Activated naive CD4-positive, alpha-beta T cell treated with anti-CD3 and anti-CD28 coated beads, Interleukin-2, amount 50 U/mL, for 72 hours (primary cell): Measurements from ENCODE around the gene BAIAP3. TPM values are rescaled to one million over a fixed set of nuclear protein-coding genes. Genes with fewer than 3 reads are reported as not detected.

Source experiments
- ATAC-seq, 2 donors: fragments of 150-1000 bp; cut with Tn5 transposase; 2 replicates each; pipeline ENCODE4 v1.10.0; 2021; ENCODE audit warnings: mild to moderate bottlenecking in 2 of 2, moderate library complexity in 2 of 2
- DNase-seq, 2 donors: peaks; one replicate each; pipeline ENCODE4 v3.0.0; 2021 to 2022; ENCODE audit warnings: low spot score in 2 of 2
- H3K27ac Mint-ChIP-seq, 2 donors: one replicate each; pipeline ENCODE4 v1.8.0; 2022; ENCODE audit warnings: mild to moderate bottlenecking in 2 of 2, mixed read lengths in 2 of 2
- H3K36me3 Mint-ChIP-seq, 2 donors: one replicate each; pipeline ENCODE4 v1.8.0; 2022; ENCODE audit warnings: mixed read lengths in 2 of 2
- H3K9me3 Mint-ChIP-seq, 2 donors: one replicate each; pipeline ENCODE4 v1.8.0; 2022; ENCODE audit warnings: mixed read lengths in 2 of 2
- total RNA-seq, 2 donors: library from RNA; stranded (reverse); gene quantifications; one replicate each; pipeline ENCODE4 v1.2.3, GENCODE V29; 2022

The BAIAP3 gene
- total RNA-seq, 2 donors from 2014 or later = 0.34 to 1.9 TPM

DNA sequence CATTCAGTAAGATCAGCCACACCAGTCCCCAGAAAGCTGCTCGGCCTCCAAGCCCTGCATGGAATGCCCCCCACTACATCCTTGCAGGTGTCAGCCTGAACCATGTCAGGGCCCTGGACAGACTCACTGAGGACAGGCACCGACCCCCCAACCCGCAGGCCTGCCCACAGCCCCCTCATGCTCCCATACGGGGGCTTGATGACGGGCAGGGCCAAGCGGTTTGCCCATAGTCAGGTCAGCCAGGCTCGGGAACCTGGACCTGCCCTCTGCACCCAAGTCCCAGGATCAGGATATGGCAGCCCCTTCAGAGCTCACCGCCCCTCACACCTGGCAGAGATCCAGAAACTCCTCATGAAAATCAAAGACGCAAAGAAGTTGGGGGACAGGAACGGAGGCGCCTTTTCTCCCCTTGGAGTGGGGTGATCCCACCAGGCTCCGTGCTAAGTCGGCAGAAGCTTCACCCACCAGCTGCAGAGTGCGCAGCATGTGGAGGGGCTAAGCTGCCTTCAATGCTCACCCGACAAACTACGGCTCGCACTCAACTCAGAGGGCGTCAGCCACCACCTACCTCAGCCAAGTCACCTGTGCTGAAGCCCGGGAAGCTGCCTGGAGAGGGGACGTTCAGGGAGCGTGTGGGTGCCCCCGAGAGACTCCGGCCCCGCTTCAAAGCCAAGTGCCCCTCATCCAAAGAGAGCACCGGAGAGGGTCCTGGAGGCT lies 44.8 kb downstream of the BAIAP3 start:
- H3K36me3 Mint-ChIP-seq = peaks cover 4 to 12% of the 10 kb centered on the region in 2 donors
- no peaks in the 10 kb centered on the region for H3K9me3 Mint-ChIP-seq
- ATAC-seq (no peak), DNase-seq (no peak)
- H3K27ac Mint-ChIP-seq = peak overlapping the region; percentile 81 to 94

DNA sequence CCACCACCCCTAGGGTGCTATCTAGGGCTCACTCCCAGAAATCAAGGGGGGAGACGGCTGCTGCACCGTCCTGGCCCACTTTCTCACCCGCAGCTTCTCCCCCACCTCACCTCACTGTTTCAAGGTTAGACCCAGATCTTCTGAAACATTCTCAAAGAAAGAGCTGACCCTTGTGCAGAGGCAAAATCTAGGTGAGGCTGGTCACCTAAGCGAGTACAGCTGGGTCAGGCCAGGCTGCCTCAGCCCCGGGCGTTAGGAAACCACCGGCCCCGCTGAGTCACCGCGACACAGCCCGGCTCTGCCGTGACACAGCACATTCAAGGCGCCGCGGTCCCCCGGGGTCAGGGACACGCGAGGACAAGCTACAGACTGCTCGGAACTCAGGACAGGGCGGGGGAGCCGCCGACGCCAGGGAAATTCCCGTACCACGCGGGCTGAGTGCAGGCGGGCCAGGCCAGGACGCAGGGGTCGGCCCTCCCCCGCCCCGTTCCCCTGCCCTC lies 45.4 kb downstream of the BAIAP3 start:
- H3K9me3 Mint-ChIP-seq = no peaks in the 10 kb centered on the region
- ATAC-seq = peak; percentile 64 to 78

GRCh38 chr16:1379304-1380076 lies 46.0 kb downstream of the BAIAP3 start:
- H3K9me3 Mint-ChIP-seq = no peaks in the 10 kb centered on the region
- H3K27ac Mint-ChIP-seq = peak overlapping the region; percentile 81 to 91
- peak; percentile 70 to 82 for ATAC-seq
- peaks cover 4 to 12% of the 10 kb centered on the region in 2 donors for H3K36me3 Mint-ChIP-seq
- DNase-seq = peak; percentile 74

More for the DNA sequence above, 45.4 kb downstream of the BAIAP3 start:
- Mint-ChIP-seq H3K36me3 (peaks cover 4 to 12% of the 10 kb centered on the region in 2 donors), H3K27ac (peak overlapping the region; percentile 81 to 92)
- peak; percentile 65 to 82 for DNase-seq

DNA sequence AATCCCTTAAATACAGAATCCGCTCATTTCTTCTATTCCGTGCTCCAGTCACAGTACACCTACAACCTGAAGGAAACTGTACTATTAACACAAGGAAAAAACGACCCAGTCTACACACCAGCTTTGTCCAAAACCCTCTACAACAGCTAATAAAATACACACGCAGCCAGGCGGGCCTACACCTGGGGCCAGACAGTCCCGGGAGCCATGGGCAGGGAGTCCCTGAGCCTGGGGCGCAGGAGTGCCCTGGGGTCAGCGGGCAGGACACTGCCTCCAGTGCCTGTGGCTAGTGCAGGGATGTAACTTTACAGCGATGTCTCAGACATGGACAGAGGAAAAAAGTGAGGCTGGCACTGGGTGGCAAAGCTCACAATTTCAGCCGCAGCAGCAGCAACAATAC lies 46.8 kb downstream of the BAIAP3 start:
- no peak for DNase-seq
- H3K9me3 Mint-ChIP-seq = no peaks in the 10 kb centered on the region
- H3K27ac Mint-ChIP-seq = peak overlapping the region; percentile 72 to 91
- peaks cover 4 to 12% of the 10 kb centered on the region in 2 donors for H3K36me3 Mint-ChIP-seq
- no peak for ATAC-seq

DNA sequence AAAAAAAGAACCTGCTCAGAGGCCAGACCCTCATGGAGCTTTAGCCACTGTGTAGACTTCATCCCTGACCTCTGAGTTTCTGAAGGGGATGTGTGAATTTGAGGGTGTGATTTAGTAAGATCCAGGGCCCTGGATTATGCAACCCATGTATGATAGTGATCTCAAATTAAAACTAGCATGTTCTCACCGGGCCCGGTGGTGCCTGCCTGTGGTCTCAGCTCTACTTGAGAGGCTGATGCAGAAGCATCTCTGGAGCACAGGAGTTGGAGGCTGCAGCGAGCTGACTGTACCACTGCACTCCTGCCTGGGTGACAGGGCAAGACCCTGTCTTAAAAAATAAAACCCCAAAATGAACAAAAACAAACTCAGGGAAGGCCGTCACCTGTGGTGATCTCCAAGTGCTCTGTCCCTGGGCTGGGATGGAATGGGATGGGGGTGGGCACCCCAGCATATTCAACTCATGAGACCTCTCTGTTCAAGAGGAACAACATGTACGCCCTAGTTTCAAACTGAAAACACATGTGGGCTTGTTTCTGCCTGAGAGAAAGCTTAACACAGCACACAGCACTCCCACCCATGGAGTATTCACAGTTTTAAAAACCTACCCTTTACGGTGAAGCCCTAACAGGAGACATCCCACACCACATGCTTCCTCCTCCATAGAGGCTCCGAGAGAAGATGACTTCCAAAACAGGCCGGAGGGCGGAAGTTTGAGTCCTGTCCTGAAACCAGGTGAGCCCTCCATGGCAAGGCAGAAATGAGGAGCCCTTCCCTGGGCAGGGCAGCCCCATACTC lies 48.4 kb downstream of the BAIAP3 start:
- no peak for ATAC-seq
- no peak for DNase-seq
- Mint-ChIP-seq H3K9me3 (no peaks in the 10 kb centered on the region), H3K27ac (no peak overlapping the region), H3K36me3 (peaks cover 4 to 12% of the 10 kb centered on the region in 2 donors)

- Mint-ChIP-seq H3K9me3 (no peaks in the 10 kb centered on the region), H3K36me3 (peaks cover 4 to 5% of the 10 kb centered on the region in 2 donors), H3K27ac (no peak overlapping the region)
- no peak for ATAC-seq
- DNase-seq = no peak
Measured at GRCh38 chr16:1383556-1383955, 50.1 kb downstream of the BAIAP3 start.

GRCh38 chr16:1385232-1385631 lies 51.8 kb downstream of the BAIAP3 start:
- DNase-seq = no peak
- no peaks in the 10 kb centered on the region for H3K36me3 Mint-ChIP-seq

GRCh38 chr16:1387331-1387730 lies 53.9 kb downstream of the BAIAP3 start:
- DNase-seq = no peak
- H3K36me3 Mint-ChIP-seq = no peaks in the 10 kb centered on the region
- H3K27ac Mint-ChIP-seq = no peak overlapping the region
- no peak for ATAC-seq
- H3K9me3 Mint-ChIP-seq = no peaks in the 10 kb centered on the region

More at GRCh38 chr16:1385232-1385631, 51.8 kb downstream of the BAIAP3 start:
- Mint-ChIP-seq H3K27ac (no peak overlapping the region), H3K9me3 (no peaks in the 10 kb centered on the region)
- no peak for ATAC-seq

- DNase-seq (no peak), ATAC-seq (no peak)
- Mint-ChIP-seq H3K9me3 (no peaks in the 10 kb centered on the region), H3K36me3 (no peaks in the 10 kb centered on the region), H3K27ac (no peak overlapping the region)
Measured at GRCh38 chr16:1389762-1390161, 56.3 kb downstream of the BAIAP3 start.

GRCh38 chr16:1390239-1390779 lies 56.9 kb downstream of the BAIAP3 start:
- H3K36me3 Mint-ChIP-seq = no peaks in the 10 kb centered on the region
- DNase-seq (no peak), ATAC-seq (no peak)
- no peaks in the 10 kb centered on the region for H3K9me3 Mint-ChIP-seq
- peak overlapping the region in 1 of 2 donors; percentile 60 for H3K27ac Mint-ChIP-seq

DNA sequence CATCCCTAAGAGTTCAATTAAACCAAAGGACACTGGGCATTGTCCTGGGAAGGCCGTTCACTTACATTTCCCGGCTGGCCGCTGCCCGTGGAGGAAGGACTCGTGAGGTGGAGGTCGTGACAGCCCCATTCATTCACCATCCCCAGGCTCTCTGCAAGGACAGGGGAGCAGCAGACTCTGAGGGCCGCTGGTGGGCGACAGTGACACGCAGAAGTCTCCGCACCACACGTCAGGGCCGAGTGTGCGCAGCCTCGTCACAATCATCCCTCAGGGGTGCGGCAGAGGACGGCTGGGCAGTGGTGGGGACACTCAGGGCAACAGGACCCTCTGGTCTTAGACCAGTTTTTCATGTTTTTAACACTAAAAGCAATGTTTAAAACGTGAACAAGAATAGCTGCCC lies 59.4 kb downstream of the BAIAP3 start:
- no peaks in the 10 kb centered on the region for H3K9me3 Mint-ChIP-seq
- no peaks in the 10 kb centered on the region for H3K36me3 Mint-ChIP-seq
- peak overlapping the region in 1 of 2 donors; percentile 55 for H3K27ac Mint-ChIP-seq
- ATAC-seq (no peak), DNase-seq (no peak)

GRCh38 chr16:1393613-1394176 lies 60.2 kb downstream of the BAIAP3 start:
- H3K27ac Mint-ChIP-seq = no peak overlapping the region
- no peak for DNase-seq
- no peak for ATAC-seq
- no peaks in the 10 kb centered on the region for H3K36me3 Mint-ChIP-seq
- no peaks in the 10 kb centered on the region for H3K9me3 Mint-ChIP-seq

GRCh38 chr16:1394367-1394951 lies 61.0 kb downstream of the BAIAP3 start:
- Mint-ChIP-seq H3K9me3 (no peaks in the 10 kb centered on the region), H3K36me3 (no peaks in the 10 kb centered on the region), H3K27ac (no peak overlapping the region)
- DNase-seq (no peak), ATAC-seq (no peak)

DNA sequence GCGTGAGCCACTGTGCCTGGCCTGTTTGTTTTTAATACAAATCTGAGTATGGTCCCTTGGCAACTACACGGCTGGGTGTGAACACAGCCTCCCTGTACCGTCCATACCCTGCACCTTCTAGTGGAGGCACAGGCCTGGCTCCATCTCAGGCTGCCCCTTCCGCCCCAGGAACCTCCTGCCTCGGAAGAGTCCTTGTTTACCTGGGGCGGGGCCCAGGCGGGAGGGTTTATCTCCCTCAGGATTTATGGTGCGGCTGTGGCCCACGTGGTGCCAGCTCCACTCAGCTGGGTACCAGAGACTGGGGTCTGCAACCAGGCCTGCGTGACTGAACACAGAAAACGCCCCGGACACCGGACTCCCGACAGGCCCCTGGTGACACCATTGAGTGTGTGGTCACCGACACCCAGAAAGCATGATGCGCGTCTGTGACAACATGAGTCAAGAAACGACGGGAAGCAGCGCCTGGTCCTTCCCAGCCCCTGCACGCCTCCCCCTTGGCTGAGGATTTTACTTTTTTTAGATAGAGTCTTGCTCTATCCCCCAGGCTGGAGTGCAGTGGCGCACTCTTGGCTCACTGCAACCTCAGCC lies 62.1 kb downstream of the BAIAP3 start:
- no peak for DNase-seq
- Mint-ChIP-seq H3K36me3 (no peaks in the 10 kb centered on the region), H3K27ac (no peak overlapping the region), H3K9me3 (no peaks in the 10 kb centered on the region)
- no peak for ATAC-seq

- H3K36me3 Mint-ChIP-seq = no peaks in the 10 kb centered on the region
- H3K9me3 Mint-ChIP-seq = no peaks in the 10 kb centered on the region
- DNase-seq = no peak
- peak overlapping the region in 1 of 2 donors; percentile 50 for H3K27ac Mint-ChIP-seq
- ATAC-seq = no peak
Measured at GRCh38 chr16:1397779-1398178, 64.3 kb downstream of the BAIAP3 start.

- Mint-ChIP-seq H3K36me3 (no peaks in the 10 kb centered on the region), H3K9me3 (no peaks in the 10 kb centered on the region), H3K27ac (peak overlapping the region in 1 of 2 donors; percentile 50)
- ATAC-seq (no peak), DNase-seq (no peak)
Measured at GRCh38 chr16:1398351-1398750, 64.9 kb downstream of the BAIAP3 start.
